K562 (cell line): Measurements from ENCODE around the gene CFAP298. TPM values are rescaled to one million over a fixed set of nuclear protein-coding genes. Genes with fewer than 3 reads are reported as not detected.

ENCODE experiments used
- ATAC-seq: fragments of 200-7000 bp; cut with Tn5 transposase; 3 replicates; pipeline ENCODE4 v1.9.1; 2020; ENCODE audit warnings: moderate library complexity
- BruUV-seq: library from RNA; stranded (reverse); fragments of 400-500 nt; replicated peaks from 2 replicates; lab custom pipeline; 2021; lab: Mats Ljungman, UMichigan
- CTCF ChIA-PET: fragments of 300-600 bp; formaldehyde crosslinking; extraction: SDS; loops from one replicate; lab custom pipeline; 2021; ENCODE audit warnings: low intra/inter-chr PET ratio; lab: Yijun Ruan, JAX
- POLR2A ChIA-PET: fragments of 300-600, 350-650 bp; sonication (Branson Sonifier 250); formaldehyde crosslinking; extraction: SDS; loops from one replicate; lab custom pipeline; 2021; ENCODE audit warnings: antibody characterized with exemption, inconsistent platforms; lab: Yijun Ruan, JAX
- DNase-seq, 4 experiments: peaks; one replicate each; pipeline versions ENCODE4 v3.0.0 to v3.0.0-alpha.2; 2011 to 2018; ENCODE audit warnings: low spot score in 3 of 4, mixed read lengths in 3 of 4; ENCODE audit errors: extremely low read depth in 1 of 4
- FAIRE-seq: peaks from 2 replicates; lab custom pipeline; 2011; peaks lifted over from hg19 to GRCh38; lab: Jason Lieb, UNC
- H2AFZ ChIP-seq: 2 replicates; pipeline ENCODE4 v1.6.0; 2011; ENCODE audit warnings: low read depth, low read length, control low read depth, inconsistent platforms
- H3K27ac ChIP-seq: fragments of 200-600 bp; 3 replicates; pipeline ENCODE4 v1.8.0; 2011; ENCODE audit warnings: low read depth, mild to moderate bottlenecking, control low read depth, inconsistent platforms, low read length, moderate library complexity, mixed read lengths; ENCODE audit errors: extremely low read depth
- H3K27me3 ChIP-seq, 2 experiments: fragments of 300-600 bp in 1 of 2; 2 replicates in 1 of 2; 3 replicates in 1 of 2; pipeline versions ENCODE4 v1.6.0 to v1.8.0; 2011; ENCODE audit warnings: inconsistent platforms in 2 of 2, low read length in 2 of 2, mild to moderate bottlenecking in 1 of 2, mixed read lengths in 1 of 2, moderate library complexity in 1 of 2; ENCODE audit not compliant: control insufficient read depth in 2 of 2, insufficient read depth in 2 of 2
- H3K36me3 ChIP-seq: fragments of 300-600 bp; 3 replicates; pipeline ENCODE4 v1.8.0; 2011; ENCODE audit warnings: mild to moderate bottlenecking, low read length, inconsistent platforms; ENCODE audit not compliant: control insufficient read depth, insufficient read depth
- H3K4me1 ChIP-seq, 2 experiments: fragments of 200-600 bp in 1 of 2; replicated peaks in 1 of 2; 2 replicates in 1 of 2; 3 replicates in 1 of 2; pipeline versions ENCODE4 v1.5.1 to v1.8.0; 2011; ENCODE audit warnings: inconsistent platforms in 2 of 2, low read length in 2 of 2, mild to moderate bottlenecking in 1 of 2, mixed read lengths in 1 of 2, moderate library complexity in 1 of 2; ENCODE audit not compliant: control insufficient read depth in 2 of 2, insufficient read depth in 2 of 2
- H3K4me2 ChIP-seq: 2 replicates; pipeline ENCODE4 v1.6.1; 2011; ENCODE audit warnings: low read length, control low read depth, inconsistent platforms, mixed read lengths; ENCODE audit not compliant: insufficient read depth
- H3K4me3 ChIP-seq: fragments of 200-600 bp; sonication (generic), shearing (Covaris generic); 2 replicates; pipeline ENCODE4 v1.5.1; 2016; ENCODE audit warnings: control low read depth, inconsistent platforms
- H3K79me2 ChIP-seq: fragments of 200-600 bp; 3 replicates; pipeline ENCODE4 v1.8.0; 2011; ENCODE audit warnings: low read length, inconsistent platforms; ENCODE audit not compliant: control insufficient read depth, insufficient read depth
- H3K9ac ChIP-seq, 2 experiments: 2 replicates each; pipeline versions ENCODE4 v1.6.0 to v1.6.1; 2011; ENCODE audit warnings: low read depth in 2 of 2, low read length in 2 of 2, control low read depth in 1 of 2, inconsistent platforms in 1 of 2, mild to moderate bottlenecking in 1 of 2, mixed read lengths in 1 of 2; ENCODE audit not compliant: insufficient read depth in 1 of 2
- H3K9me1 ChIP-seq: one replicate; pipeline ENCODE4 v1.6.0; 2011; ENCODE audit warnings: inconsistent platforms, mild to moderate bottlenecking, low read length, moderate library complexity; ENCODE audit not compliant: control insufficient read depth, insufficient read depth
- H3K9me3 ChIP-seq: replicated peaks from 2 replicates; pipeline ENCODE4 v1.5.1; 2011; ENCODE audit warnings: low read depth, low read length, inconsistent platforms; ENCODE audit not compliant: control insufficient read depth, insufficient read depth
- H4K20me1 ChIP-seq: replicated peaks from 2 replicates; pipeline ENCODE4 v1.6.1; 2011; ENCODE audit warnings: low read length, inconsistent platforms, mixed read lengths; ENCODE audit not compliant: control insufficient read depth, insufficient read depth
- ARHGAP35 ChIP-seq: fragments of 450-650 bp; IDR thresholded peaks from 2 replicates; pipeline ENCODE4 v1.6.1; 2018; ENCODE audit not compliant: partially characterized antibody
- BACH1 ChIP-seq: fragments of 200-800 bp; sonication (Bioruptor generic); IDR thresholded peaks from 2 replicates; pipeline ENCODE4 v1.6.1; 2016; ENCODE audit warnings: missing genetic modification characterization, missing compliant biosample characterization
- CBFB ChIP-seq: sonication (generic); formaldehyde crosslinking; IDR thresholded peaks from 2 replicates; pipeline ENCODE4 v1.4.0; 2020; ENCODE audit warnings: mild to moderate bottlenecking, missing genetic modification reagents
- HBP1 ChIP-seq: fragments of 450-650 bp; formaldehyde crosslinking; IDR thresholded peaks from 2 replicates; pipeline ENCODE4 v1.4.0; 2022; ENCODE audit warnings: missing genetic modification characterization
- ILK ChIP-seq: fragments of 450-650 bp; IDR thresholded peaks from 2 replicates; pipeline ENCODE4 v1.6.1; 2016; ENCODE audit warnings: missing genetic modification characterization, low read depth, mild to moderate bottlenecking, missing compliant biosample characterization, moderate library complexity, borderline replicate concordance
- JUN ChIP-seq, 2 experiments: sonication (generic) in 1 of 2; formaldehyde crosslinking in 1 of 2; IDR thresholded peaks; 2 replicates each; pipeline versions ENCODE4 v1.6.1 to v1.8.0; 2012 to 2022; ENCODE audit warnings: borderline replicate concordance in 2 of 2, mild to moderate bottlenecking in 2 of 2, improper control_type of control experiment in 1 of 2, low read depth in 1 of 2, low read length in 1 of 2, missing genetic modification reagents in 1 of 2
- MYC ChIP-seq, 2 experiments: fragments of 250-450 bp in 1 of 2; sonication (Bioruptor Pico) in 1 of 2; IDR thresholded peaks; 2 replicates each; pipeline versions ENCODE4 v1.5.1 to v1.6.1; 2012 to 2021; ENCODE audit warnings: low read depth in 2 of 2, borderline replicate concordance in 1 of 2, improper control_type of control experiment in 1 of 2, low read length in 1 of 2, mild to moderate bottlenecking in 1 of 2, moderate library complexity in 1 of 2
- NR0B1 ChIP-seq: fragments of 450-650 bp; IDR thresholded peaks from one replicate; pipeline ENCODE4 v1.6.1; 2018; ENCODE audit warnings: mild to moderate bottlenecking, moderate library complexity; ENCODE audit not compliant: partially characterized antibody
- PRPF4 ChIP-seq: fragments of 200-400 bp; formaldehyde crosslinking; IDR thresholded peaks from one replicate; pipeline ENCODE4 v1.6.1; 2017; ENCODE audit warnings: low read length, low read depth, mild to moderate bottlenecking; ENCODE audit not compliant: insufficient read depth, poor library complexity, severe bottlenecking
- RB1 ChIP-seq: fragments of 450-650 bp; IDR thresholded peaks from 2 replicates; pipeline ENCODE4 v1.6.1; 2017; ENCODE audit warnings: low read depth, mild to moderate bottlenecking
- RFX7 ChIP-seq: fragments of 250-450 bp; sonication (Bioruptor Pico); IDR thresholded peaks from 2 replicates; pipeline ENCODE4 v1.5.1; 2021; ENCODE audit warnings: mild to moderate bottlenecking
- SIN3B ChIP-seq: fragments of 450-650 bp; IDR thresholded peaks from 2 replicates; pipeline ENCODE4 v1.6.1; 2017; ENCODE audit warnings: low read depth, mild to moderate bottlenecking, moderate library complexity
- SIRT6 ChIP-seq: IDR thresholded peaks from one replicate; pipeline ENCODE4 v1.6.1; 2012; ENCODE audit warnings: low read depth, mild to moderate bottlenecking, control low read depth, inconsistent platforms, low read length, moderate library complexity
- SREBF2 ChIP-seq: sonication (generic); formaldehyde crosslinking; IDR thresholded peaks from 2 replicates; pipeline ENCODE4 v1.4.0; 2020; ENCODE audit warnings: mild to moderate bottlenecking, missing genetic modification reagents
- TAF9B ChIP-seq: fragments of 450-650 bp; IDR thresholded peaks from 2 replicates; pipeline ENCODE4 v1.6.1; 2018; ENCODE audit warnings: mild to moderate bottlenecking; ENCODE audit not compliant: partially characterized antibody
- TEAD1 ChIP-seq, 2 experiments: fragments of 450-650 bp in 1 of 2; sonication (generic) in 1 of 2; formaldehyde crosslinking; IDR thresholded peaks; 2 replicates each; pipeline versions ENCODE4 v1.4.0 to v1.8.0; 2020 to 2022; ENCODE audit warnings: mild to moderate bottlenecking in 2 of 2, missing genetic modification reagents in 1 of 2
- ZNF277 ChIP-seq: fragments of 250-450 bp; sonication (Bioruptor Pico); IDR thresholded peaks from 2 replicates; pipeline ENCODE4 v1.8.0; 2022; ENCODE audit warnings: inconsistent platforms, mild to moderate bottlenecking, moderate library complexity, borderline replicate concordance
- ZNF282 ChIP-seq: sonication (generic); formaldehyde crosslinking; IDR thresholded peaks from 2 replicates; pipeline ENCODE4 v1.8.1; 2023; ENCODE audit warnings: missing genetic modification reagents
- ZNF347 ChIP-seq: fragments of 450-650 bp; formaldehyde crosslinking; IDR thresholded peaks from 2 replicates; pipeline ENCODE4 v1.4.0; 2020; ENCODE audit warnings: low read depth, mild to moderate bottlenecking, moderate library complexity
- WGBS: fragments of 100-300 bp; shearing (Covaris generic); methylation state at CpG from one replicate; pipeline ENCODE4 v1.1.6; 2016; ENCODE audit warnings: low coverage, mixed read lengths; ENCODE audit not compliant: insufficient coverage; ENCODE audit errors: missing lambda C conversion rate; 5-methylcytosine and 5-hydroxymethylcytosine counted together
- in situ Hi-C: fragments of 300-500 bp; cut with MboI; formaldehyde crosslinking; loops from 4 replicates; pipeline ENCODE4 v1.15.0; 2018; ENCODE audit warnings: inconsistent platforms, mixed read lengths
- intact Hi-C: fragments of 100-400 bp; cut with micrococcal nuclease; formaldehyde crosslinking; loops from 2 replicates; pipeline ENCODE4 v1.14.2; 2022
- polyA plus RNA-seq, 8 experiments: library from polyadenylated mRNA; depleted of rRNA in 4 of 8; stranded (reverse) in 5 of 8; unstranded in 3 of 8; fragments of >200 nt; fragmentation: Nextera tagmentation in 2 of 8; fragmentation: Illumina TruSeq in 1 of 8; extraction: Ambion mirVana in 2 of 8; extraction: Trizol in 1 of 8; gene quantifications; 2 replicates each; pipeline versions ENCODE4 v1.2.1 to v1.2.3, GENCODE V29; 2011 to 2014; ENCODE audit warnings: inconsistent platforms in 1 of 8, missing spikeins in 1 of 8
- total RNA-seq, 7 experiments: library from RNA; depleted of rRNA in 6 of 7; stranded (reverse); fragments of >200 nt in 6 of 7; fragmentation: Illumina TruSeq in 2 of 7; extraction: Trizol in 2 of 7; gene quantifications; 2 replicates each; pipeline versions ENCODE4 v1.2.1 to v1.2.3, GENCODE V29; 2011 to 2021; ENCODE audit warnings: low replicate concordance in 1 of 7

Gene CFAP298
- total and polyA plus RNA-seq, 9 of the 15 experiments (the other 6 are each of a cell fraction or from before 2014, with no cell fraction given), result 31.4 to 178 (median 89.7) TPM

- no peak for ATAC-seq
- TF ChIP-seq SIN3B (no peak), JUN (IDR thresholded peaks at IDR 0.05; ENCODE audit: borderline replicate concordance, low read depth, low read length) (no peak), JUN (CRISPR knock-in tag; IDR thresholded peaks at IDR 0.05; ENCODE audit: borderline replicate concordance) (no peak), ARHGAP35 (no peak), ZNF282 (CRISPR knock-in tag) (no peak), ZNF347 (CRISPR knock-in tag) (no peak), ILK (no peak), CBFB (no peak), BACH1 (tag) (no peak), RB1 (no peak), HBP1 (no peak), SIRT6 (no peak), TEAD1 (CRISPR knock-in tag; IDR thresholded peaks at IDR 0.05) (no peak), SREBF2 (no peak), PRPF4 (no peak), MYC (IDR thresholded peaks at IDR 0.05; ENCODE audit: low read depth, low read length) (no peak), MYC (CRISPR knock-in tag; IDR thresholded peaks at IDR 0.05; ENCODE audit: borderline replicate concordance, low read depth) (no peak), RFX7 (CRISPR knock-in tag) (no peak), TAF9B (no peak), NR0B1 (no peak), ZNF277 (CRISPR knock-in tag) (no peak)
These were observed 41.7 kb downstream of the CFAP298 start for GRCh38 chr21:32570456-32570855.

More at GRCh38 chr21:32570456-32570855, 41.7 kb downstream of the CFAP298 start:
- H3K27me3 ChIP-seq, result peaks cover 14 to 22% of the 10 kb centered on the region in 2 experiments
- WGBS, result 56% methylated on average over 3 of the region's 3 CpGs
- peaks cover 16 to 24% of the 10 kb centered on the region in 2 experiments; a peak in 4 of 5 replicates for H3K4me1 ChIP-seq
- H4K20me1 ChIP-seq, result no peaks in the 10 kb centered on the region
- H3K4me2 ChIP-seq, result peak overlapping the region; percentile 97; the same call in 1 of the 2 replicates
- no TSS peak for BruUV-seq
- in situ Hi-C loops (loop anchor here (5.0 kb wide), 1 partner anchor 163 kb away; no protein-coding TSS in a partner anchor), intact Hi-C loops (no loop called here)
- H3K36me3 ChIP-seq, result no peaks in the 10 kb centered on the region
- H3K9ac ChIP-seq, result no peak overlapping the region
- peak overlapping the region; percentile 100 for H2AFZ ChIP-seq
- ChIA-PET CTCF (interaction anchor here (1.8 kb wide), 1 partner anchor 167 kb away, joined by 6 read pairs; no protein-coding TSS in a partner anchor), POLR2A (interaction anchor here (1.3 kb wide), 1 partner anchor 174 kb away, joined by 3 read pairs; no protein-coding TSS in a partner anchor)
- H3K9me1 ChIP-seq, result no peaks in the 10 kb centered on the region
- H3K79me2 ChIP-seq, result no peaks in the 10 kb centered on the region
- FAIRE-seq (no peak), DNase-seq (no peak)
- no peak overlapping the region for H3K27ac ChIP-seq
- no peak overlapping the region for H3K4me3 ChIP-seq
- no peaks in the 10 kb centered on the region for H3K9me3 ChIP-seq
